ENCODE results near the gene COL4A2. TPM values are rescaled to one million over a fixed set of nuclear protein-coding genes. Genes with fewer than 3 reads are reported as not detected.

COL4A2 gene
- total and polyA plus RNA-seq, 2 donors (not counting 1 experiment from before 2014, with no cell fraction given) = 0.17 TPM; not detected in 1

- POLR2A ChIA-PET = no interaction called here
- WGBS (ENCODE audit: insufficient coverage) = 80% methylated on average over 1 of the region's 5 CpGs
- Histone ChIP-seq H3K9ac (ENCODE audit: low read length) (no peak overlapping the region), H3K4me3 (ENCODE audit: control extremely low read depth in 1 of 5, extremely low read depth in 1 of 5, insufficient read depth in 1 of 5, low read depth in 2 of 5, low read length in 4 of 5) (no peak overlapping the region), H3K27me3 (replicated peaks in 1 of 4; ENCODE audit: control extremely low read depth in 1 of 4, control insufficient read depth in 3 of 4, insufficient read depth in 4 of 4, low read length in 3 of 4) (no peaks in the 10 kb centered on the region), H2AFZ (ENCODE audit: insufficient read depth, low read depth, low read length, poor library complexity, severe bottlenecking) (no peak overlapping the region), H3K79me2 (ENCODE audit: control insufficient read depth, insufficient read depth, low read length) (no peaks in the 10 kb centered on the region), H3K9me3 (ENCODE audit: control extremely low read depth in 1 of 3, control insufficient read depth in 2 of 3, insufficient read depth in 1 of 3, low read length in 2 of 3) (peaks cover 0 to 4% (median 0%) of the 10 kb centered on the region in 3 donors), H3K4me2 (replicated peaks; ENCODE audit: low read depth, low read length, poor library complexity, severe bottlenecking) (no peak overlapping the region), H3K4me1 (ENCODE audit: control insufficient read depth in 2 of 2, insufficient read depth in 2 of 2, low read length in 2 of 2) (peaks cover 18 to 20% of the 10 kb centered on the region in 2 donors), H3K27ac (ENCODE audit: low read length in 2 of 2) (no peak overlapping the region), H4K20me1 (ENCODE audit: control insufficient read depth, insufficient read depth, low read length, poor library complexity, severe bottlenecking) (no peaks in the 10 kb centered on the region), H3K36me3 (replicated peaks in 1 of 2; ENCODE audit: control extremely low read depth in 1 of 2, control insufficient read depth in 1 of 2, extremely low read depth in 1 of 2, insufficient read depth in 2 of 2, low read length in 1 of 2) (no peaks in the 10 kb centered on the region)
- Mint-ChIP-seq H3K4me3 (no peak overlapping the region), H3K27me3 (no peaks in the 10 kb centered on the region), H3K4me1 (peaks cover 31% of the 10 kb centered on the region), H3K9me3 (ENCODE audit: insufficient read depth) (no peaks in the 10 kb centered on the region), H3K27ac (no peak overlapping the region)
- CTCF ChIA-PET = no interaction called here
- intact Hi-C loops (cut with micrococcal nuclease) = no loop called here
- ATAC-seq (ENCODE audit: low read depth) = no peak
- TF ChIP-seq CTCF (IDR thresholded peaks at IDR 0.05) (no peak), EZH2 (IDR thresholded peaks at IDR 0.05; ENCODE audit: borderline replicate concordance, insufficient read depth, low read depth, low read length, poor library complexity, severe bottlenecking) (no peak)
- no peak for DNase-seq
Measured at GRCh38 chr13:110539894-110540293, 232.8 kb downstream of the COL4A2 start.

DNA sequence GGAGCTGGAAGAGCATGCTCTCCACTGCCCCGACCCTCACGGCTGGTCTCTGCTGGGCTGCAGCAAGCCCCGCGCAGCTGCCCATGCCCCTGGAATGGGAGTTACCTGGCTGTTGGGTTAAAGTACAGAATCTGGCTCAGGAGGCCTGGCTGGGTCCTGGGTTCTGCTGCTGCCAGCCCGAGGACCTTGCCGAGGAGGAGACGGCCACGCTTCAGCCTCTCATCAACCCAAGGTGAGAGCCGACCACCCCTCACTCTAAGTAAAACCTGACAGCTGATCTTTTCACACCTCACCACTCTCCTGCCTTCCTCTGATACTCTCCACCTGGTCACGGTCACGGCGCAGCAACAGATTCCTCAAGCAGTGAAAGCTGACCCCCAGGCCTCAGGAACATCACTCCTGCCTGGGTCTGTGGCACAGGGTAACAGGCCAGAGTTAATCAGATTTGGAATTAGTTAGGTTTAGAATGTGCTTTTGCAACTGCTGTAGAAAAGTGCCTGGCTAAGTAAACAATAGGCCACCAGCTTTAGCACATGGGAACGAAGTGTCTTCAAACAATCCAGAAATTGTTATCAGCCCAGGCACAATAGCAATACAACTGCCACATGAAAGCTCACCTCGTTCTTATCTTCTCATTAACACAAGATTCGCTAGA, 233.9 kb downstream of the COL4A2 start:
- Mint-ChIP-seq H3K27me3 (no peaks in the 10 kb centered on the region), H3K9me3 (ENCODE audit: insufficient read depth) (peaks cover 2% of the 10 kb centered on the region), H3K27ac (no peak overlapping the region), H3K4me1 (peaks cover 25% of the 10 kb centered on the region), H3K4me3 (no peak overlapping the region)
- Histone ChIP-seq H3K4me2 (replicated peaks; ENCODE audit: low read depth, low read length, poor library complexity, severe bottlenecking) (no peak overlapping the region), H3K9ac (ENCODE audit: low read length) (no peak overlapping the region), H3K9me3 (ENCODE audit: control extremely low read depth in 1 of 3, control insufficient read depth in 2 of 3, insufficient read depth in 1 of 3, low read length in 2 of 3) (peaks cover 0 to 4% (median 0%) of the 10 kb centered on the region in 3 donors), H3K4me3 (ENCODE audit: control extremely low read depth in 1 of 5, extremely low read depth in 1 of 5, insufficient read depth in 1 of 5, low read depth in 2 of 5, low read length in 4 of 5) (no peak overlapping the region), H3K27ac (ENCODE audit: low read length in 2 of 2) (no peak overlapping the region), H3K36me3 (replicated peaks in 1 of 2; ENCODE audit: control extremely low read depth in 1 of 2, control insufficient read depth in 1 of 2, extremely low read depth in 1 of 2, insufficient read depth in 2 of 2, low read length in 1 of 2) (no peaks in the 10 kb centered on the region), H4K20me1 (ENCODE audit: control insufficient read depth, insufficient read depth, low read length, poor library complexity, severe bottlenecking) (no peaks in the 10 kb centered on the region), H3K27me3 (replicated peaks in 1 of 4; ENCODE audit: control extremely low read depth in 1 of 4, control insufficient read depth in 3 of 4, insufficient read depth in 4 of 4, low read length in 3 of 4) (no peaks in the 10 kb centered on the region), H3K4me1 (ENCODE audit: control insufficient read depth in 2 of 2, insufficient read depth in 2 of 2, low read length in 2 of 2) (peaks cover 17 to 19% of the 10 kb centered on the region in 2 donors), H2AFZ (ENCODE audit: insufficient read depth, low read depth, low read length, poor library complexity, severe bottlenecking) (no peak overlapping the region), H3K79me2 (ENCODE audit: control insufficient read depth, insufficient read depth, low read length) (no peaks in the 10 kb centered on the region)
- TF ChIP-seq EZH2 (IDR thresholded peaks at IDR 0.05; ENCODE audit: borderline replicate concordance, insufficient read depth, low read depth, low read length, poor library complexity, severe bottlenecking) (no peak), CTCF (IDR thresholded peaks at IDR 0.05) (no peak)
- ChIA-PET CTCF (interaction anchor here (0.7 kb wide), 1 partner anchor 37 kb away, joined by 3 read pairs; no protein-coding TSS in a partner anchor), POLR2A (no interaction called here)
- 94% methylated on average over 15 of the region's 15 CpGs for WGBS (ENCODE audit: insufficient coverage)
- DNase-seq (no peak), ATAC-seq (ENCODE audit: low read depth) (no peak)
- intact Hi-C loops (cut with micrococcal nuclease) = no loop called here

Data from B cell (primary cell).